ENCODE results near the gene RFX1.
A peak's percentile ranks its signal among the peaks of the same experiment; 100 is the strongest.
"Not testable (repeated sequence)": the region's sequence is repeated elsewhere in the genome, so short reads cannot be mapped to it uniquely, and the experiment has no call there.

The RFX1 gene

GRCh38 chr19:13979686-13980085 lies 26.4 kb downstream of the RFX1 start:
- no peak for DNase-seq

GRCh38 chr19:13979244-13979615 lies 26.9 kb downstream of the RFX1 start:
- DNase-seq = peak in 1 of 58 donors; percentile 14

- DNase-seq = peak in 37 of 58 donors; percentile 10 to 60 (median 31)
Observed at GRCh38 chr19:13978351-13979243, 27.5 kb downstream of the RFX1 start.

DNA sequence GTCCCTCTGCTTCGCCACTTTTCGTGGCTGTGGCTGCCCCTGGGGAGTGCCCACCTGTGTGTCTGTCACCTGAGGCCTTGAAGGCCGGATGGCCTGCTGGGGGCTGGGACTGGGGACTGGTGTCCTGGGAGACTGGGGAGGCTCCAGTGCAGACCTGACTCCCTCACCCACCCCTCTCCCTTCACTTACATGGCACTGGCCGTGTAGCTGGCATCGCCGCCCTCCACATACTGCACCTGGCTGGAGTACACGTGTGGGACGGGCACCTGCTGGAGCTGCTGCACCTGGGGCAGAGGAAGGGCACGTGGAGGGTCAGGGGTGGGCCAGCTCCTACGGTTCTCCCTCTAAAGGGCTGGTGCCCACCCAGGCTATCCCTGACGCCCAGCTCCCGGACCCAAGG lies 28.3 kb downstream of the RFX1 start:
- no peak for DNase-seq

GRCh38 chr19:13976446-13976845 lies 29.7 kb downstream of the RFX1 start:
- no peak for DNase-seq

- DNase-seq = no peak
Observed at GRCh38 chr19:13975870-13976269, 30.2 kb downstream of the RFX1 start.

GRCh38 chr19:13974073-13974472 lies 32.0 kb downstream of the RFX1 start:
- no peak for DNase-seq

- DNase-seq = not testable (repeated sequence)
Observed at GRCh38 chr19:13973479-13973878, 32.6 kb downstream of the RFX1 start.

GRCh38 chr19:13972368-13973155 lies 33.6 kb downstream of the RFX1 start:
- DNase-seq = no peak

- DNase-seq = not testable (repeated sequence)
Observed at GRCh38 chr19:13971868-13972267, 34.3 kb downstream of the RFX1 start.

DNA sequence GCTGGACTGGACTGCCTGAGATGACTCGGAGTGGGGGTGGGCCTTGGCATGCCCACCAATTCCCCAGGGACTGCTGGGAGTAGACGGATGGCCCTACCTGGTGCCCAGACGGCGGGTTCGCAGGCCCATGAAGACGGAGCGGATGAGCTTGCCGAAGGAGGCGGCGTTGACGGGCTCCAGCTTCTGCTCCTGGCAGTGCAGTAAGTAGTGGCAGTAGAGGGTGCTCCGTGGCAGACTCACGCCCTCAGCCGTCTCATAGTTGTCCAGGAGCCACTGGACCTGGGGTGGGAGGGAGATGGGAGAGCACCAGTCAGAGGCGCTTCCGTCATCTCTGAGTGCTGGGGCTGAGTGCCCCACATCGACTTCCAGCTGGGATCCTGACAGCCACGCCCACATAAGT lies 36.2 kb downstream of the RFX1 start:
- peak in 6 of 58 donors; percentile 9 to 45 (median 21) for DNase-seq

- peak in 1 of 58 donors; percentile 7 for DNase-seq
Observed at GRCh38 chr19:13968999-13969398, 37.1 kb downstream of the RFX1 start.

GRCh38 chr19:13968383-13968935 lies 37.7 kb downstream of the RFX1 start:
- no peak for DNase-seq

- DNase-seq = not testable (repeated sequence)
Observed at GRCh38 chr19:13967206-13967605, 38.9 kb downstream of the RFX1 start.

- DNase-seq = no peak
Observed at GRCh38 chr19:13966684-13967128, 39.4 kb downstream of the RFX1 start.

DNA sequence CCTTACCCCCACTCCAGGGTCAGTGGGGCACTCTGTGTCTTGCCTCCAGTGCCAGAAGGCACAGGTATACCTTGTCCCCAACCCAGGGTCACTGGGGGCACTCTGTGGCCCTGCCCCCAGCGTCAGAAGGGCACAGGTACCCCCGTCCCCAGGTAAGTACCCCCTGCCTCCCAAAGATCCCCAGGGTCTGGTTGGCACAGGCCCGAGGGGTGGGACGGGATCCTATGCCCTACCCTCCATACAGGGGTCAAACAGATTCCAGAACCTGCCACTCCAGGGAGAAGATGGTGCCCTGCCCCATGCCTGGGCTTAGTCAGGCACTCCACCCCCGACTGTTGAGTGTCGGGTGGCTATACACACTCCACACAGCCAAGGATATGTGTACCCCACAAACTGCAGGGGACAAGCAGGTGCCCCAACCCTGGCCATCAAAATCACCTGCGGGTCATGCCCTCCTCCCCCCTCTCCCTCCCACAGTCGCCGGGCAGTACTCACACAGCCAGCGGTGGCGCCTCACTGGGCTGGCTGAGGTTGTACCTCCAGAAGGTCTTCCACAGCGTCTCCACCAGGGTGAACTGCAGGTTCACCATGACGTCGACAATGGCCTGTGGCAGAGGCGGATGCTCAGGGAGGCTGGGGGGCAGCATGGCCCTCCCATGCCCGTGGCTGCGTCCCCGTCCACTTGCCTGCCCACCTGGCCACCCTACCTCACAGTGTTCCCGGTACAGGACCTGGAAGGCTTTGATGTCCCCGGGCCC lies 40.0 kb downstream of the RFX1 start:
- DNase-seq = no peak

DNA sequence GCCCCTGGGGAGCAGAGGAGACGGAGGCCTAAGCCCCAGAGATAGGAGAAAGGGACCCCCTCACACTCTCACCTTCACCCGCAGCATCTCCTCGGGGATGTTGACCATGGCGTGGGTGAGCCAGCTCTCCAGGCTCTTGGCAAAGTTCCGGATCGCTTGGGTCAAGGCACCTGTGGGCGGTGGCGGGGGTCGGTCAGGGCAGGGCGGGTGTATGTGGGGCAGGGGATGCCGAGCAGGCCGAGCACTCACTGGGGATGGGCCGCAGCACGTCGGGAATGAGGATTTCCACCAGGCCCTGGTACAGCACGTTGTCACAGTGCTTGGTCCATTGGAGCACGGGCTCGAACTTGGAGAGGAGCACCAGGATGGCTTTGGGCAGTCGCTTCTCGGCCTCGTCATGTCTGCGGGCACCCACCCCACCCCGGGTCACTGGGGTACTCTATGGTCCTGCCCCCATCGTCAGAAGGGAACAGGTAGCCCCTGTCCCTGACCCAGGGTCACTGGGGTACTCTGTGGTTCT lies 40.7 kb downstream of the RFX1 start:
- DNase-seq = no peak

- DNase-seq = no peak
Observed at GRCh38 chr19:13964776-13965175, 41.3 kb downstream of the RFX1 start.

- DNase-seq = no peak
Observed at GRCh38 chr19:13963603-13964105, 42.5 kb downstream of the RFX1 start.

DNA sequence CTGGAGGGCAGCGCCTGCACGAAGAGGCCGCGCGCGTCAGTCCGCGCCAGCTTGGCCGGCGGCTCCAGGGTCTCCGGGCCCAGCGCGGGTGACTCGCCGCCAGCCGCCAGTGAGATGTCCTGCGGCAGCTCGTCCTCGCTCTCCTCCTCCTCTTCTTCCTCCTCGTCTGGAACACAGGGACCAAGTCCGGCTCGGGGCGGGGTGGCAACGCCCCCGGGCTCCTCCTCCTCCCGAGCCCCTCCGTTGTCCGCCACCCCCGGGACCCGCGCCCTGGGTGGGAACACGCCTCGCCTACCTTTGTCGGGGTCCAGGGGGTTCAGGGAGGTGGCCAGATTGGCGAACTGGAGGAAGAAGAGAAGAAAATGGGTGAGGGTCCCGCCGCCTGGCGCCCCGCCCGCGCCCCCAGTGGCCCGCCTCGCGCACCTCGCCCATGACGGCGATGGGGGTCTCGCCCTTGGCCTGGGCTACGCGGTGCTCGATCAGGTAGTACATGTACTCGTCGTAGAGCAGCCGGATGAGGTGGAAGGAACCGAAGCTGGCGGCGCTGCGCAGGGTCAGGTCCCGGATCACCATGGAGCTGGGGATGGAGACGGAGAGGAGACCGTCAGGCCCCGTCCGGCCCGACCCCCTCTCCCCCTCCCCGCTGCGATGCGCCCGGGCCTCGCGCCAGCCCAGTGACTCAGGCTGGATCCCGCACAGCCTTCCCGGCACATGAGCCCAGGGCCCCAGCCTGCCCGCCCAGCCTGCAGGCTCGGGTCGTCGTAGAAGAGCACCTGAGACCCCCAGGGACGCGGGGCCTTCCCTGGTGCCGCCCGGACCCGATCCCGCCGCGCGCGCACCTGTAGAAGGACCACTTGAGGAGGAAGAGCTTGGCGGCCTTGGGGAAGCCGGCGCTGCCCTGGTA lies 43.2 kb downstream of the RFX1 start:
- DNase-seq = no peak

All from anterior cingulate cortex (tissue), 58 donors.